Naive thymus-derived CD8-positive, alpha-beta T cell (primary cell): ENCODE results near the gene CDH4. TPM values are rescaled to one million over a fixed set of nuclear protein-coding genes. Genes with fewer than 3 reads are reported as not detected.

Experiments used
- ATAC-seq, 2 donors: fragments of 150-1000 bp; cut with Tn5 transposase in 1 of 2; sonication (Bioruptor Pico), chemical (Tn5 transposase) in 1 of 2; 1 replicate in 1 of 2; 2 replicates in 1 of 2; pipeline ENCODE4 v1.10.0; 2021; ENCODE audit warnings: mild to moderate bottlenecking in 2 of 2, moderate library complexity in 2 of 2
- POLR2A ChIA-PET: fragments of 350-600 bp; sonication (Branson Sonifier 250); formaldehyde crosslinking; loops from one replicate; lab custom pipeline; 2021; ENCODE audit warnings: antibody characterized with exemption; lab: Charles Lee
- DNase-seq, 10 donors: peaks; one replicate each; pipeline versions ENCODE4 v3.0.0 to v3.0.0-alpha.2; 2020 to 2022
- H3K27ac Mint-ChIP-seq, 10 donors: one replicate each; pipeline ENCODE4 v1.8.0; 2020 to 2022; ENCODE audit warnings: mild to moderate bottlenecking in 10 of 10, mixed read lengths in 10 of 10, moderate library complexity in 4 of 10, inconsistent platforms in 1 of 10
- H3K27me3 Mint-ChIP-seq, 5 donors: one replicate each; pipeline ENCODE4 v1.8.0; 2021 to 2022; ENCODE audit warnings: mixed read lengths in 5 of 5
- H3K36me3 Mint-ChIP-seq, 3 donors: one replicate each; pipeline ENCODE4 v1.8.0; 2020 to 2022; ENCODE audit warnings: mixed read lengths in 3 of 3, mild to moderate bottlenecking in 2 of 3, inconsistent platforms in 1 of 3
- H3K4me1 Mint-ChIP-seq, 4 donors: one replicate each; pipeline ENCODE4 v1.8.0; 2021 to 2022; ENCODE audit warnings: mixed read lengths in 4 of 4
- H3K4me3 Mint-ChIP-seq, 10 donors: one replicate each; pipeline ENCODE4 v1.8.0; 2020 to 2022; ENCODE audit warnings: mild to moderate bottlenecking in 10 of 10, mixed read lengths in 10 of 10, moderate library complexity in 6 of 10, inconsistent platforms in 1 of 10
- H3K9me3 Mint-ChIP-seq, 9 donors: one replicate each; pipeline ENCODE4 v1.8.0; 2020 to 2022; ENCODE audit warnings: mixed read lengths in 9 of 9, mild to moderate bottlenecking in 3 of 9, inconsistent platforms in 1 of 9, moderate library complexity in 1 of 9
- polyA plus RNA-seq, 3 donors: library from polyadenylated mRNA; unstranded; fragments of 300-500 nt; fragmentation: Illumina TruSeq; gene quantifications; one replicate each; pipeline ENCODE4 v1.2.3, GENCODE V29; 2021
- total RNA-seq, 8 experiments: library from RNA in 2 of 8; stranded (reverse) in 2 of 8; gene quantifications; one replicate each; pipeline ENCODE4 v1.2.3 and lab custom pipeline; 2021 to 2026

CDH4 gene
- total and polyA plus RNA-seq, 5 experiments from 2014 or later = 0.07 to 0.44 (median 0.15) TPM; not detected in 1

GRCh38 chr20:61233590-61233989 is 18.5 kb upstream of the CDH4 start:
- ATAC-seq = no peak
- no peak overlapping the region for H3K27ac Mint-ChIP-seq
- POLR2A ChIA-PET = no interaction called here
- peaks cover 0 to 3% (median 2%) of the 10 kb centered on the region in 4 donors for H3K4me1 Mint-ChIP-seq
- H3K4me3 Mint-ChIP-seq = no peak overlapping the region
- no peaks in the 10 kb centered on the region for H3K36me3 Mint-ChIP-seq
- peaks cover 6 to 36% (median 7%) of the 10 kb centered on the region in 5 donors for H3K27me3 Mint-ChIP-seq
- no peak for DNase-seq
- no peaks in the 10 kb centered on the region for H3K9me3 Mint-ChIP-seq

- DNase-seq = no peak
- Mint-ChIP-seq H3K4me3 (no peak overlapping the region), H3K36me3 (no peaks in the 10 kb centered on the region), H3K4me1 (no peaks in the 10 kb centered on the region), H3K27ac (no peak overlapping the region), H3K9me3 (peaks cover 0 to 7% (median 0%) of the 10 kb centered on the region in 9 donors), H3K27me3 (peaks cover 7 to 37% (median 8%) of the 10 kb centered on the region in 5 donors)
- no peak for ATAC-seq
- POLR2A ChIA-PET = no interaction called here
Observed at GRCh38 chr20:61234224-61234890, 17.7 kb upstream of the CDH4 start.

DNA sequence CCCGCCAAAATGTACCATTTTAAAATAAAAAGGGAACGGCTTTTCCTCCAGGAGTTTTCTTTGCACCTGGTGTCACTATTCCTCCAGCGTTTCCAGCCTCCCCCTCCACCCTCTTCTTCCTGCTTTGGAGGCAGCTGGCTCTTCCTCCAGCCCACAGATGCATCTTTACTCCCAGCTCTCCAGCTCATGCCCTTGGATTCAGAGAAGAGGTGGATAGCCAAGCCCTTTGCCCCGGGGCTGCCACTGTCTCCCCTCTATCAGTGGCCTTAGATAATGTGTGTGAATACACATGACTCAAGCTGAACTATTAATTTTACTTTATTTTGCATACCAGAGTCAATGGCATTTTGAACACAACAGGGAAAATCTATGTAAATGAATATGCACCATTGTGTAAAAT is 15.3 kb upstream of the CDH4 start:
- H3K9me3 Mint-ChIP-seq = peaks cover 0 to 16% (median 3%) of the 10 kb centered on the region in 9 donors
- no peaks in the 10 kb centered on the region for H3K4me1 Mint-ChIP-seq
- no peak for ATAC-seq
- no peak overlapping the region for H3K4me3 Mint-ChIP-seq
- peaks cover 0 to 7% (median 0%) of the 10 kb centered on the region in 3 donors for H3K36me3 Mint-ChIP-seq
- H3K27me3 Mint-ChIP-seq = peaks cover 5 to 45% (median 12%) of the 10 kb centered on the region in 5 donors
- POLR2A ChIA-PET = no interaction called here
- no peak overlapping the region for H3K27ac Mint-ChIP-seq
- DNase-seq = no peak

GRCh38 chr20:61238813-61239212 is 13.2 kb upstream of the CDH4 start:
- peaks cover 0 to 16% (median 3%) of the 10 kb centered on the region in 9 donors for H3K9me3 Mint-ChIP-seq
- no peak overlapping the region for H3K27ac Mint-ChIP-seq
- H3K4me3 Mint-ChIP-seq = no peak overlapping the region
- H3K36me3 Mint-ChIP-seq = peaks cover 0 to 7% (median 0%) of the 10 kb centered on the region in 3 donors
- ATAC-seq (no peak), DNase-seq (peak in 1 of 10 donors; percentile 18)
- H3K4me1 Mint-ChIP-seq = no peaks in the 10 kb centered on the region
- H3K27me3 Mint-ChIP-seq = peaks cover 5 to 42% (median 18%) of the 10 kb centered on the region in 5 donors
- POLR2A ChIA-PET = no interaction called here

GRCh38 chr20:61240814-61241213 is 11.2 kb upstream of the CDH4 start:
- no peak overlapping the region for H3K27ac Mint-ChIP-seq
- DNase-seq = peak in 1 of 10 donors; percentile 10
- peaks cover 0 to 16% (median 3%) of the 10 kb centered on the region in 9 donors for H3K9me3 Mint-ChIP-seq
- peaks cover 5 to 42% (median 18%) of the 10 kb centered on the region in 5 donors for H3K27me3 Mint-ChIP-seq
- POLR2A ChIA-PET = no interaction called here
- peaks cover 0 to 7% (median 0%) of the 10 kb centered on the region in 3 donors for H3K36me3 Mint-ChIP-seq
- ATAC-seq = no peak
- no peak overlapping the region for H3K4me3 Mint-ChIP-seq
- no peaks in the 10 kb centered on the region for H3K4me1 Mint-ChIP-seq

- DNase-seq (peak in 1 of 10 donors; percentile 28), ATAC-seq (no peak)
- Mint-ChIP-seq H3K27ac (no peak overlapping the region), H3K9me3 (peaks cover 0 to 11% (median 3%) of the 10 kb centered on the region in 9 donors), H3K36me3 (peaks cover 0 to 7% (median 0%) of the 10 kb centered on the region in 3 donors), H3K27me3 (peaks cover 8 to 53% (median 27%) of the 10 kb centered on the region in 5 donors), H3K4me3 (no peak overlapping the region), H3K4me1 (no peaks in the 10 kb centered on the region)
- POLR2A ChIA-PET = no interaction called here
Observed at GRCh38 chr20:61244213-61244612, 7.8 kb upstream of the CDH4 start.

GRCh38 chr20:61246269-61246668 is 5.8 kb upstream of the CDH4 start:
- H3K27me3 Mint-ChIP-seq = peaks cover 11 to 59% (median 38%) of the 10 kb centered on the region in 5 donors
- H3K4me3 Mint-ChIP-seq = no peak overlapping the region
- H3K36me3 Mint-ChIP-seq = no peaks in the 10 kb centered on the region
- peaks cover 0 to under 1% (median 0%) of the 10 kb centered on the region in 9 donors for H3K9me3 Mint-ChIP-seq
- POLR2A ChIA-PET = no interaction called here
- peaks cover 0 to 2% (median 0%) of the 10 kb centered on the region in 4 donors for H3K4me1 Mint-ChIP-seq
- no peak for ATAC-seq
- no peak overlapping the region for H3K27ac Mint-ChIP-seq
- peak in 1 of 10 donors; percentile 34 for DNase-seq

DNA sequence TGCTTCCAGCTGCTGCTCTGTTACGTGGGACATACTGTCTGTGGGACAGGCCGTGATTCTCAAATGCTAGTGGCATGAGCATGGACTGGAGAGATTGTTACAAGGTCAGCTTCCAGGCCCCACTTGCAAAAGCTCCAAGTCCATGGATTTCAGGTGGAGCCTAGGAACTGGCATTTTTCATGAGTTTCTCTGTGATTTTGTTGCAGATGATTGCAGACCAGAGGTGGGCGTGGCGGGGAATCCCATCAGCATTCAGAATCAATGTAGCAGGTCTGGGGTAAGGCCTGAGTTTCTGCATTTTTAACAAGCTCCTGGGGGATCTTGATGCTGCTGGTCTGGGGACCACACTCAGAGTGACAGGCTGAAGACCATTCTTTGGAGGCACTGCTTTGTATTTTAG is 2.4 kb upstream of the CDH4 start:
- ATAC-seq (no peak), DNase-seq (peak in 1 of 10 donors; percentile 21)
- Mint-ChIP-seq H3K4me3 (no peak overlapping the region), H3K9me3 (no peaks in the 10 kb centered on the region), H3K27ac (peak overlapping the region in 1 of 10 donors; percentile 1), H3K27me3 (peaks cover 15 to 61% (median 46%) of the 10 kb centered on the region in 5 donors), H3K36me3 (peaks cover 0 to 5% (median 0%) of the 10 kb centered on the region in 3 donors), H3K4me1 (peaks cover 0 to 9% (median 4%) of the 10 kb centered on the region in 4 donors)
- POLR2A ChIA-PET = no interaction called here

DNA sequence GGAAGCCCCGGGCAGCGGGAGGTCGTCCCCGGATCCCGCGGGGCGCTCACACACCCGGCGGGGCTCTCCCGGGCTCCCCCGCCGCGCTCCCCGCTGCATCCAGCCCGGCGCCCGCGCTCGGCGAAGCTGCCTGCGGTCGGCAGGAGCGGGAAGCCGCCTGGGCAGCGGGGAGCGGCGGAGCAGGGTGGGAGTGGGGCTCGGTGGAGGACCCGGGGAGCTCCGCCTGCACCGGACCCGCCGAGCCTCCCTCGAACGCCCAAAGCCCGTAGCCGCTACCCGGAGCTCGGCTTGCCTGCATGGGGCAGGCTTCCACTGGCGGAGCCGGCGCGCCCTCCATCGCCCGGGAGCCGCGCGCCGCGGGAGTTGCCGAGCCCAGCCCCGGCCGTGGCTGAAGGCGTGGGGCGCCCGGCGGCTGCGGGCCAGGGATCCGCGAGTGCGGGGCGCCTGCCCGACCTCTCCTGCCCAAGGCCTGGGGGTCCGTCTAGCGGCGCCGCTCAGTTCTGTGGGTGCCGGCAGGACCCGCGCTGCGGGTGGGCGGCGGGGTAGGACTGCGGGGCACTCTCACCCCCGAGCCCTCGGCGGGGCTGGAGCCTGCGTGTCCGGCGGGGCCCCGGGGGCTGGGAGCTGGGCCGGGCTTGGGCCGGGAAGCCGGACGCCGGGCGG is 671 bp downstream of the CDH4 start:
- no peak overlapping the region for H3K27ac Mint-ChIP-seq
- peaks cover 0 to 5% (median 0%) of the 10 kb centered on the region in 3 donors for H3K36me3 Mint-ChIP-seq
- peaks cover 24 to 78% (median 55%) of the 10 kb centered on the region in 5 donors for H3K27me3 Mint-ChIP-seq
- DNase-seq = peak in 1 of 10 donors; percentile 1
- H3K9me3 Mint-ChIP-seq = no peaks in the 10 kb centered on the region
- POLR2A ChIA-PET = no interaction called here
- H3K4me3 Mint-ChIP-seq = no peak overlapping the region
- ATAC-seq = no peak
- peaks cover 0 to 9% (median 5%) of the 10 kb centered on the region in 4 donors for H3K4me1 Mint-ChIP-seq

DNA sequence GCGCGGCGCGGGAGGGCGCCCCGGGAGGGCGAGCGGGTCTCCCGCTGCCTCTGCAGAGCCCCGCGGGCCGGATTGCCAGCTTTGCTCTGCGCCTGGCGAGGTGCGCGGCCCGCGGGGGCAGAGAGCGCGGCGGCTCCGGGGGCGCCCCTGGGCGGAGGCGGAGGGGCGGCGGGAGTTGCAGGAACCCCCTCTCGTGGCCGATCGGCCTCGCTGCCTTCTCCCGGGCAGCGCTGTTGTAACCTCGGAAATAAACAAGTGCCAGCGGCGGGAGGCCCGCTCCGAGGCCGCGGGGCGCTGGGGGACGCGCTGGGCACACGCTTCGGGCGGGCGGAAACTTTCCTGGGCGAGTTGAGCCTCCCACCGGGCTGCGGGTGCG is 1.2 kb downstream of the CDH4 start:
- peak overlapping the region in 1 of 10 donors; percentile 65 for H3K4me3 Mint-ChIP-seq
- ATAC-seq (peak; percentile 16 to 20), DNase-seq (peak in 1 of 10 donors; percentile 16)
- POLR2A ChIA-PET = no interaction called here
- H3K36me3 Mint-ChIP-seq = peaks cover 0 to 5% (median 0%) of the 10 kb centered on the region in 3 donors
- H3K27me3 Mint-ChIP-seq = peaks cover 24 to 76% (median 51%) of the 10 kb centered on the region in 5 donors
- no peak overlapping the region for H3K27ac Mint-ChIP-seq
- H3K9me3 Mint-ChIP-seq = no peaks in the 10 kb centered on the region
- peaks cover 0 to 9% (median 5%) of the 10 kb centered on the region in 4 donors for H3K4me1 Mint-ChIP-seq

- Mint-ChIP-seq H3K27ac (no peak overlapping the region), H3K4me1 (peaks cover 0 to 9% (median 5%) of the 10 kb centered on the region in 4 donors), H3K4me3 (peak overlapping the region in 7 of 10 donors; percentile 29 to 66 (median 50)), H3K27me3 (peaks cover 28 to 70% (median 47%) of the 10 kb centered on the region in 5 donors), H3K36me3 (peaks cover 0 to 5% (median 0%) of the 10 kb centered on the region in 3 donors), H3K9me3 (peaks cover 0 to 2% (median 0%) of the 10 kb centered on the region in 9 donors)
- DNase-seq (peak in 1 of 10 donors; percentile 50), ATAC-seq (no peak)
- POLR2A ChIA-PET = no interaction called here
Observed at GRCh38 chr20:61253640-61254511, 1.8 kb downstream of the CDH4 start.
